SK-N-MC (cell line): ENCODE measurements around the gene ABHD17B.

Source experiments
- EZH2 ChIP-seq: fragments of 200-600 bp; sonication (generic); IDR thresholded peaks from one replicate; pipeline ENCODE4 v1.6.1; 2017; ENCODE audit warnings: antibody characterized with exemption
- POLR2AphosphoS5 ChIP-seq: IDR thresholded peaks from 2 replicates; pipeline ENCODE4 v1.6.1; 2012; ENCODE audit warnings: mild to moderate bottlenecking, low read depth, low read length, borderline replicate concordance

- no peak for TF ChIP-seq POLR2AphosphoS5
- no peak for TF ChIP-seq EZH2
Measured at GRCh38 chr9:71896761-71897160, 14.2 kb downstream of the ABHD17B start.
